ENCODE data around the gene MTHFD2L. TPM values are rescaled to one million over a fixed set of nuclear protein-coding genes. Genes with fewer than 3 reads are reported as not detected.

MTHFD2L gene
- total RNA-seq, 1 experiment from 2014 or later, result 34.0 TPM

- no peak for TF ChIP-seq CTCF (conservative IDR thresholded peaks at IDR 0.05; ENCODE audit: low read depth, low read length)
- CTCF ChIA-PET, result no interaction called here
- POLR2A ChIA-PET (ENCODE audit: unreplicated experiment), result no interaction called here
- Histone ChIP-seq H3K9me3 (ENCODE audit: low read length) (no peaks in the 10 kb centered on the region), H3F3A (ENCODE audit: low read length, unreplicated experiment) (no peaks in the 10 kb centered on the region), H3K4me1 (ENCODE audit: insufficient read depth, low read length) (peaks cover 21% of the 10 kb centered on the region), H3K9me2 (replicated peaks; ENCODE audit: low read length) (no peaks in the 10 kb centered on the region), H2AFZ (ENCODE audit: low read length) (no peak overlapping the region), H3K4me3 (ENCODE audit: low read length) (no peak overlapping the region), H4K20me1 (ENCODE audit: low read length) (peaks cover 25% of the 10 kb centered on the region), H3K27me3 (ENCODE audit: low read length) (no peaks in the 10 kb centered on the region), H3K9ac (ENCODE audit: low read length) (no peak overlapping the region), H3K27ac (ENCODE audit: low read length) (no peak overlapping the region), H3K79me2 (ENCODE audit: low read length) (peaks cover 76% of the 10 kb centered on the region), H3K4me2 (ENCODE audit: low read length) (no peak overlapping the region), H3K36me3 (ENCODE audit: low read depth, low read length) (peaks cover 41% of the 10 kb centered on the region)
- no peak for DNase-seq
- ATAC-seq, result no peak
- BruUV-seq (replicated peaks), result no TSS peak
- intact Hi-C loops (cut with micrococcal nuclease), result no loop called here
These were observed 3.9 kb downstream of the MTHFD2L start for GRCh38 chr4:74161666-74162450.

- no peak for DNase-seq
- Histone ChIP-seq H3K4me2 (ENCODE audit: low read length) (no peak overlapping the region), H3K9ac (ENCODE audit: low read length) (no peak overlapping the region), H4K20me1 (ENCODE audit: low read length) (no peaks in the 10 kb centered on the region), H3K79me2 (ENCODE audit: low read length) (peaks cover 39% of the 10 kb centered on the region), H3K9me3 (ENCODE audit: low read length) (no peaks in the 10 kb centered on the region), H3K27me3 (ENCODE audit: low read length) (no peaks in the 10 kb centered on the region), H3K27ac (ENCODE audit: low read length) (no peak overlapping the region), H3K9me2 (replicated peaks; ENCODE audit: low read length) (no peaks in the 10 kb centered on the region), H3F3A (ENCODE audit: low read length, unreplicated experiment) (no peaks in the 10 kb centered on the region), H2AFZ (ENCODE audit: low read length) (no peak overlapping the region), H3K36me3 (ENCODE audit: low read depth, low read length) (peaks cover 28% of the 10 kb centered on the region), H3K4me1 (ENCODE audit: insufficient read depth, low read length) (peaks cover 16% of the 10 kb centered on the region), H3K4me3 (ENCODE audit: low read length) (no peak overlapping the region)
- no peak for ATAC-seq
- no peak for TF ChIP-seq EZH2 (IDR thresholded peaks at IDR 0.05; ENCODE audit: low read length, unreplicated experiment)
- TF ChIP-seq CTCF (conservative IDR thresholded peaks at IDR 0.05; ENCODE audit: low read depth, low read length), result no peak
- no peak for TF ChIP-seq EZH2phosphoT487 (IDR thresholded peaks at IDR 0.05; ENCODE audit: borderline replicate concordance, low read length)
- POLR2A ChIA-PET (ENCODE audit: unreplicated experiment), result no interaction called here
- intact Hi-C loops (cut with micrococcal nuclease), result no loop called here
- BruUV-seq (replicated peaks), result no TSS peak
- CTCF ChIA-PET, result no interaction called here
These were observed 8.2 kb downstream of the MTHFD2L start for GRCh38 chr4:74166135-74166534.

- no peak overlapping the region for H3K4me3 ChIP-seq (ENCODE audit: low read length)
- ChIA-PET POLR2A (ENCODE audit: unreplicated experiment) (interaction anchor here (0.5 kb wide), 1 partner anchor 1022 kb away, joined by 10 read pairs; no protein-coding TSS in a partner anchor), CTCF (no interaction called here)
- TF ChIP-seq EZH2 (IDR thresholded peaks at IDR 0.05; ENCODE audit: low read length, unreplicated experiment) (no peak), EZH2phosphoT487 (IDR thresholded peaks at IDR 0.05; ENCODE audit: borderline replicate concordance, low read length) (no peak), CTCF (conservative IDR thresholded peaks at IDR 0.05; ENCODE audit: low read depth, low read length) (no peak)
- ATAC-seq (no peak), DNase-seq (no peak)
- H3F3A ChIP-seq (ENCODE audit: low read length, unreplicated experiment), result no peaks in the 10 kb centered on the region
- H4K20me1 ChIP-seq (ENCODE audit: low read length), result no peaks in the 10 kb centered on the region
- no peaks in the 10 kb centered on the region for H3K9me2 ChIP-seq (replicated peaks; ENCODE audit: low read length)
- peaks cover 16% of the 10 kb centered on the region for H3K4me1 ChIP-seq (ENCODE audit: insufficient read depth, low read length)
- no peak overlapping the region for H2AFZ ChIP-seq (ENCODE audit: low read length)
- H3K27ac ChIP-seq (ENCODE audit: low read length), result no peak overlapping the region
- intact Hi-C loops (cut with micrococcal nuclease), result no loop called here
- no peaks in the 10 kb centered on the region for H3K27me3 ChIP-seq (ENCODE audit: low read length)
- BruUV-seq (replicated peaks), result no TSS peak
- no peak overlapping the region for H3K9ac ChIP-seq (ENCODE audit: low read length)
- peaks cover 21% of the 10 kb centered on the region for H3K36me3 ChIP-seq (ENCODE audit: low read depth, low read length)
- H3K9me3 ChIP-seq (ENCODE audit: low read length), result no peaks in the 10 kb centered on the region
- peaks cover 32% of the 10 kb centered on the region for H3K79me2 ChIP-seq (ENCODE audit: low read length)
- H3K4me2 ChIP-seq (ENCODE audit: low read length), result no peak overlapping the region
These were observed 8.9 kb downstream of the MTHFD2L start for GRCh38 chr4:74166818-74167217.

Data from PC-3 (cell line).